ENCODE data around the gene SLC8A3.

SLC8A3 gene

DNA sequence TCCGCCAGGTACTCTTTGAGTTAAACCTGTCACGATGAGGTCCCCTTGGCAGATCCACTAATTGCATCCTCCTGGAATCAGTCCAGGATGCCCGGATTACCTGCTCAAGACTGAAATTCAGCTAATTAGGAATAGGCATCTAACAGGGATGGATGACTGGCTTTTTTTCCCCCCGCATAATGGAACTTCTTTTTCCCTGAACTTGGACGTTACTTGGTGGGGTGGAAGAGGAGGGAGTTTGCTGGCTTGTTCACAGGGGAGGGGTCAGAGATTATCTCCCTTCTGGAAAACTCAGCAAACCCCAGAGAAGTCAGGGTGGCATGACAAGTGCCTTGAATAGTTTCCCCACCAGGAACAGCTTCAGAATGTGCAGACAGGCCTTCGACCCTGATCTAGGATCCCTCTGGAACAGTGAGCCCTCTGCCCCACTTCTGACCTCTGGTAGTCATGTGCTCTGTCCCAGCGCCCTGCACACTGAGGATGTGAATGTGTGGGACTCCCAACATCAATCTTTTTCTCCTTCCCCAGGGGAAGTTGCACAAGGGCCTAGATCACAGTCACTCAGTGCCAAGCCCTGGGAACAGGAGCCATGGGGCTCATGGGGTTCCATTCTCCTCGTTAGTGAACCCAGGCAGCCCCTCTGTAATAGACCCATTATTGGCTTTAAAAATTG is 167.1 kb downstream of the SLC8A3 start:
- no peak for DNase-seq

DNA sequence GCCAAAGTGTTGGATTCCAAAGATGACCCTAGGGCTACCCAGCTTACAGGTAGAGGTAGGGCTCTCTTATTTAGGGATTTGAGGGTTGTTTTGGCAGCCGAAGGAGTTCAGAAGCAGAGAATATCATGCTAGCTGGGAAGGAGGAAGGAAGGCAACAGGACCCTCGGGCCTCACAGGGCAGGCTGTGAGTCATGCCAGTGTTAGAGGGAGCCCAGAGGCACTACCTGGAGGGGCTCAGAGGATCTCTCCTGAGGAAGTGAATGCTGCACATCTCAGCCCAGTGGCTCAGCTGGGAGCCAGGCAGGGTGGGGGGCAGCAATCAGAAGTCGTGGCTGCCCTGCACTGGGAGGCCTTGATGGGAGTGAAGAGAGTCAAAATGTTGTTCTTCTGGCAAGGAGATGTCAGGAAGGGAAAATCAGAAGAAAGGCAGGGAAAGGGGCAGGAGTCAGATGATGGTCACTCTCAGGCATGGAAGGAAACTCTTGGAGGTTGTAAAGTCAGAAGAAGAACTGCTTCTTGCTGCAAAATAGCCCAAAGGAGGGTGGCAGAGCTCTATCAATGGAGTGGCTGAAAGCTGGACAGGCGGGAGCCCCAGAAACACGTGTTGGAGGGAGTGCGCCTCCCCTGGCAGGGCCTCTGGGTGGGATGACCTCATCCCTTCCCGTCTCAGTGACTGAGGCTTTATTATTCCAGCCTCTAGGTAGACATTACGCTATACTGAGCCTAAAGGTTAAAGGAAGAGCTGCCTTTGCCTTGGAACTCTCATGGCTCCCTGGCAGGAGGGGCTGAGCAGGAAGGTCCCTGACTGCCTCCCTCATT is 168.2 kb downstream of the SLC8A3 start:
- no peak for DNase-seq

DNA sequence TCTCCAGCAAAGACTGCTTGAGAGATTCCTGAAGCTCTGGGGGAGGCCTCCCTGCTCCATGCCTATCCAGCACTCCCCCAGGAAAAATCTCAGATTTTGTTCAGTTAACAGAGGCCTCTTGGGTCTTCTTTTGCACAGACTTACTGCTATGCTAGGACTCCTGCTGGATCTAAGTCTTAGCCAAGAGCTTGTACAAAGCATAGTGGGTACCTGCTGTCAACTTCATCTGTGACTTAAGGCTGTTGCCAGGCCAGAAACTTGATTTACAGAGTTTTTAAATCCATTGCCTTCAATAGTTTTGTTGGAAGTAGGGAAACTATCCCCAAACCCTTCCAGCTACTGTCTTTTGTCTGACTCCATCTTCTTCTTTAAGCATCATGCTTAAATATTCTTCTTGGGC is 169.1 kb downstream of the SLC8A3 start:
- no peak for DNase-seq

DNA sequence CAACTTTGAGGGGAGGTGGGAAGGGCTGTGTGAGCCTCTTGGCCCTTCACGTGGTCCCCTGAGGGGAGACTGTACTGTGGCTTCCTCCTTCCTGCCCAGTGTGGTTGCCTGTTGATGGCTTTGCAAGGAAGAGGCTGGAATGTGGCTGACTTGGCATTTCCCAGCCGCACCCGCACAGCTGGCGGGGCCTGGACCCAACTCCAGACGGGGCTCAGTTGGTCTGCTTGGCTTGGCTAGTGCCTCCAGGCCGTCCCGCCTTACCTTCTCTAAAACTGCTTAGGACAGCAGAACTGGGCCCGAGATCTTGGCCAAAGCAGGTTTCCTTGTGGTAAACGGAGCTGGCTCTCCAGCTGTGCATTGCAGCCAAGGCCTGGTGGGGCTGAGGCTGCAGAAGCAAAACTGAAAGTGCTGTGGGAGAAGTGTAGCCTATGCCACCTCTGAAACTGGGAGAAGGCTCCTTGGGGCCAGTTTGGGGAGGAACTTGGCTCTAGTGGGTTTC is 170.0 kb downstream of the SLC8A3 start:
- DNase-seq = no peak

DNA sequence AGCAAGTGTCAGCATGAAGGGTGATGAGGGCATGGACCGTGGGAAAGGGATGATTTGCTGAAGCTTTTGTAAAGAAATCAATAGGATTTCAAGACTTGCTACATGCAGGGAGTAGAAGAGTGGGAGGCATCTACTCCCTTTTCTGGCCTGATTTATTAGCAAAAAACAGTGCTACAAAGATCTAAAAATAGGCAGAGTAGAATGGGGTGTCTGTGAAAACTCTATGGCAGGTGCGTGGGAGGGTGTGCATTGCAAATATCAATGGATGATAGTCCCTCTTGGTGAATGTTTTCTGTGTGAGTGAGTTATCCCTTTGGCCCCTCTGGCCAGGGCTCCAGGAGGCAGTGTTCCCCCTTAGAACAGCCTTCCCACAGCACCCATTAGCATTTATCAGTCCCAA is 170.5 kb downstream of the SLC8A3 start:
- DNase-seq = no peak

DNA sequence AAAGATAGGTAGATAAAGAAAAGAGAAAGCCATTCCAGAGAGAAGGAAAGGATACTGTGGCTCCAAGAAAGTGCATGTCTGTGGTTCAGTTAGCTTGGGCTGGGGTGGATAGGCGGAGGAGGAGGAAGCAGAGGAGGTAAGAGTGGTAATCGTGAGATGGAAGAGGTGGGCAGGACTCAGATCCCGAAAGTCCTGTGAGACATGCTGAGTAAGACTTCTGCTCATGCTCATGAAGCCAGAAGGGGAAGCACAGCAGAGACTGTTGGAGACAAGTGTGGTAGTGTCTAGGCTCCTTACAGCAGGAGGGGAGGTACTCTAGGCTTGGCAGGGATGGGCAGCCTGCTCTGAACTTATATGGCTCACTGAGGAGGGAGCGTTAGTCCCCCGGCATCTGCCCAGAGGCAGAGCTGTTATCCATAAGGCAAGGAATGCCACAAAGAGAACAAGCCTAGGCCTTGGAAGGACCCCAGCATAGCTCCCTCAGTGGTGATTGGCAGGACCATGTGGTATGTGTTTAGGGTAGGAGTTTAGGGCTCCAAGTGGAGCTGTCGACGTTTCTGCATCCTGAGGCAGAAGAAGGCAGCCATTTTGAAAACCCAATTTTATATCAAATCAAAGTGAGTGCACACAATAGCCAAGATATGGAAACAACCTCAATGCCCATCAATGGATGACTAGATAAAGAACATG is 174.2 kb downstream of the SLC8A3 start:
- DNase-seq = no peak

DNA sequence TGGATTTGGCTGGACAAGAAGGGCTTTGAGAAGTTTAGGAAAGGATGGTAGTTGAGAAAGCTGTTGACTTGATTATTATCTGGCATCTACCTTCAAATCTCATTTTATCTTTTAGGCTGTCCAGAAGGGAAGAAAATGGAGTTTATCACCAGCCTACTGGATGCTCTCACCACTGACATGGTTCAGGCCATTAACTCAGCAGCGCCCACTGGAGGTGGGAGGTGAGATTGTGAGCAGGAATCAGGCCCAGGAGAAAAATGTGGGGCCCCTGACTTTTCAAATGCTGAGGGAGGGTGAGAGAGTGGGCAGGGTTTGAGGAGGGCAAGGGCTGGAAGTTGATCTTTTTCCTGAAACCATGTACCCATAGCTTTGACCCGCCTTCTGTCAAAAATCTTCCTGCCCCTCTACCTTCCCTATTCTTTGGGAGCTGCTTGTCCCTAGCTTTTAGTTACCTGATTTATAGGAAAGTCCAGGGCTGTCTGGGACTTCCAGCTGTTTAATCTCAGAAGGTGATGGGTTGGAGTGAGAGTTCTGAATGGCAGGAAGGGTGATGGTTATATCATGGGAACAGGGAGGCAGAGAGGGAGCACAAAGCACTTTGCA is 175.4 kb downstream of the SLC8A3 start:
- DNase-seq = no peak

DNA sequence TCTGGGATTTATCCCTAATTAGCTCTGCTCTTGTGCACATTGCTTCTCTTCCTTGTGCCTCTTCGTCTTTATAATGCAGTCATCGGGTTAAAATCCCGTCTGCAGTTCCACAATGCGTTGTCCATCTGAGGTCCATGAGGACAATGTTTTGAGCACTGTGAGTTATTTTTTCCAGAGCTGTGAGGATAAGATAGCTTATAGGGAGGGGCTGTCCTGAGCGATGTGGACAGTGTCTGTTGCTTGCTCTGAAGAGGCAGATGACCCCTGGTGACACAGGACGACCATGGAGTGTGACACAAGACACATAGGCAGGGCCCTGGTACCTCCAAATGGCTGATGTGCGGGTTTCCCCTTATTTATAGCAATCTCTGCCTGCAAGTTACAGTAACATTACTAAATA is 177.0 kb downstream of the SLC8A3 start:
- no peak for DNase-seq

DNA sequence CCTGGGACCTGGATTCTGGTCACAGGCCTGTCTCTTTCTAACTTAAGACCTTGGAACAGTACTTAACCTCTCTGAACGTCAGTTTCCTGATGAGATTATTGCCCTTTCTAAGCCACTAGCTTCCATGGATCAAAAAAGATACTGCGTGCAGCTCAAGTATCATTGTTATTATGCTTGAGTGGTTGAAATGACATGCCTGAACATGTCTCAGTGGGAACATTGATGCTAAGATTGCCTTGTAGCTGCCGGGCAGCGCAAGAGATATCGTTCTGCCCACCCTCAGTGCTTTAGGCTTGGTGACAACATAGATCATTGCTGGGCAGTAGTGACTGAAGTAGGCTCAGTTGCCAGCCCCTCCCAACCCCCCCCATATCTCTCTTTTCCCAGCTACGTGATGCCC is 177.7 kb downstream of the SLC8A3 start:
- no peak for DNase-seq

DNA sequence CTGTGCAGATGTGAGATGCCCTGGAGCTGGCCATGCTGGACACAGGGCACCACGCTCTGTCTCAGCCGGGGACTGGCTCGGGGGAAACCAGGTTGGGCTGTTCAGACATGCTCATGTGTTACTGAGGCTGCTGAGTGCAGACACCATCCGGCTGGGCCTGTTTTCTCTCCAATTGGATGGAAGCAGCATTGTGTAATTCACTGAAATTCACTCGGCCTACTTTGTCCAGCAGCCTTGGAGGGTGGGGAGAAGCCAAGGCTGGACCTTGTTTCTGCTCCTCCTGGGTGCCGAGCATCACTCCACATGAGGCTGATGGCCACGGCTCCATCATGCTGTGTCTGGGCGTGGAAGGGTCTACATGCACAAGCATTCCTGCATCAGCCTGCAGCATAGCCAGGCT is 178.8 kb downstream of the SLC8A3 start:
- no peak for DNase-seq

DNA sequence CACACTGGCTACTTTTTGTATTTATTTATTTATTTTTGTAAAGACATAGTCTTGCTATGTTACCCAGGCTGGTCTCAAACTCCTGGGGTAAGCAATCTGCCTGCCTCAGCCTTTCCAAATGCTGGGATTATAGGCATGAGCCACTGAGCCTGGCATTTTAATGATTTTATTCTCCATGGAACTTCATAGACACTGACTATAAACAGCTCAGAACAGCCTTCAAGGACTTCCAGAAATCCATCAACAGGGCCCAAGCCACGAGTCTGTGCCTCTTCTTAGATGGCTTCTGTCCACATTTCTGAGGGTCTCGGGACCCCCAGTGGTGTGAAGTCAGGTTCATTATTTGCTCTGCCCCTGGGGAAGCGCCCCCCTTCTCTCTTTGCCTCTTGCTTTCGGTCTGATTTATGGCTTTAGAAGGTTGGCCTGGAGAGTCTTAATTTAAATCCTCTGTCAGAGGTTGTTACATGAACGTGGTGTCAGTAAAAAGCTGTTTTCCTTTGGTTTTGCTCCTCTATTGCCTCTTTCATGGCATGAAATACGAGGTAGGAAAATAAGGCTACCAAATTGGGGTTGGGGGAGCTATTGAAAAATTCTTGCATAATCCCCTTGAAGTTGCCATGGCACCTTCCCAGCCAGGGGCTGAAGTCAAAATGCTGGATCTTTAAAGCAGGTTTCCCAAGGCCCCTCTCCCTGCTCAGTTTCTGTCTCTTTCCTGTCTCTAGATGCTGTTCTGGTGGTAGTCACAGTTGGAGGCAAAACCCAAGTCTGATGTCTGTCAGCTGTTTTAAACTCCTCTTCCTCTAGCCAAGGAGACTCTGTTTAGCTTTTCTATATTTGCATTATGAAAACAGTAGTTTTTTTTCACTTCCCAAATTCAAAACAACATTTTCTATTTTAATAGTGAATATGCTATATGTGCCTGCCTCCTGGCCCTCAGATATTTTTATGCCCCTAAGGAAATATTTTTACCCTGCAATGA is 180.2 kb downstream of the SLC8A3 start:
- no peak for DNase-seq

DNA sequence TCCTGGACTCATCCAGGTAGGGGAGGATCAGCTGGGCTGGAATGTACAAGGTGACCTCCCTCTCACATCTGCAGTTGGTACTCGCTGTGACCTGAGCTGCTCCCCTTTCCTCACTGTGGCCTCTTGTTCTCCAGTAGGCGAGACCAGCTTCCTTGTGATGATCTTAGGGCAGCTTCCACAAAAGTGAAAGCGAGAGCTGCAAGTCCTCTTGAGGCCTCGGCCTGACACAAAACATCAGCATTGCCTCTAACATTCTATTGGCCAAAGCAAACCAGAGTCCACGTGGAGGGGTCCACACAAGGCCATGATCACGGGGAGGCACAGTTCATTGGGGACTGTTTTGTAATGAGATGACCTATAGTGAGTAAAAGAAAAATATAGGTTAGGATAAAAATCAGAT is 182.1 kb downstream of the SLC8A3 start:
- no peak for DNase-seq

DNA sequence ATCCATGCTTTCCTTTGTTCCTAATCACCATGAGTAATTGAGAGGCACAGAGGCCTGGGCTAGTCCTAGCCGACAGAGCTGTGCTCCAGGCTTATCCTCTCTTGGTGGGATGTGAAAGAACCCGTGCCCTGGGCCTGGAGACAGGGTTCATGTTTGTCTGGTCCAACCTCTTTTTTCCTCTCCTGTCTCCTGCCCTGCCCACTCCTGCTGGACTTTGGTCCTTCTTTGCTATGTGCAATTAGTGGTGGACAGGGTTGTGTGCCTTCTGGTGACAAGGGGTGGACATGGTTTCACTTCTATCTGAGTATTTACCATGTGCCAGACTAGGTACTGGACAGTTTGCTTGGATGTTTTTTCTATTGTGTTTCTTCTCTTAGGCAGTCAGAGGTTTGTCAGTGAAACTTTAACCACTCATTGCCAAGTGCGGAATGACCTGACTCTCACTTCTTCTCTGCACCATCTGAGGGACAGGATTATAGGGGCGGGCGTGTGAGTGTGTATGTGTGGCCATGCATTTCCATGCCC is 183.4 kb downstream of the SLC8A3 start:
- DNase-seq = no peak

DNA sequence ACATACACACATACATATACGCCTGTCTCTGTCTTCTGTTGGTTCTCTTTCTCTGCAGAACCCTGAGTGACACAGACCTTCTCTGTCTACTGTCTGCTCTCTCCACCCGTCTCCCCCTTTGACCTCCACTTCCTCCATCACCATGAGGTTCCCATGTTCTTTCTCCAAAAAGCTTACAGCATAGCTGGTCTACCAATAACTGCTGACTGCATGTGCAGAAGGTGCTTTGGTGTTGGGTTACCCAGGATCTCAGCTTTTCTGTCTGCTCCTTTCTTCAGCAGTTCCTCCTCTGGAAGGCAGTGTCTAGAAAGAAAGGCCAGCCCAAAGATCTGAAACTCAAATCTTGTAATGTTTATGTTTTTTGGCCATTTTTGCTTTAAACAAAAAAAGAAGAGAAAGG is 184.0 kb downstream of the SLC8A3 start:
- no peak for DNase-seq

DNA sequence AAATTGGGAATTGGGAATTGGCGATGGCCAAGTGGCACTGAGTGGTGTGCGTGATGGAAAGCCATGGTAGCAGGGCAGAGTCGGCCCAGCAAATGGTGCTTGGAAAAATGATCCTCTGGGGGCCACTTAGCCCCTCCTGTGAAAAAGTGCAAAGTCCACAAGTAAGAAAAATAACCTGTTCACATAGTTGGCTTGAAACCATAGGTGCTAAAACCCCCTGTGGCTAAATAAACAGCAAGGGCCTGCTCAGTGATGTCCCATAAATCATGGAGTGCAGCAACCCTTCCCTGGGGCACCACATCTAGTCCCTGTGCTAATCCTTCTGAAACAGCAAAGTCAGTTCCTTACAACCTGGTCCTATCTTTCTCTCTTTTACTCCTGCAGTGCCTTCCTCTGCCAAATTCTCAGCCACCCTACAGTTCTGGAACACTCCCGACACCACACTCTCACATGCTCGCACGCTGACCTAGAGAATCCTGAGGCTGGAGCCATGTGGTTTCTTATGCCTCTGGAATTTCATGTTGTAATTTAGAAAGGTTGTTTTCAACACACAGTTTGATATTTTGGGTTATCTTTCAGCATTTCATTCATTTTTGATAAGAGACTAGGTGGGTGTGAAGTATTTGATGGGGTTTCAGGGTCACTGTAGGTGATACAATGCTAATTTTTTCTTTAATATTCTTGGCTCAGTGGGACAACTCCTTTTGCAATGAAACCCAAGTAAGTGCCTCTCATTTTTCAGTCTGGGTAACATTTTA is 186.0 kb downstream of the SLC8A3 start:
- no peak for DNase-seq

DNA sequence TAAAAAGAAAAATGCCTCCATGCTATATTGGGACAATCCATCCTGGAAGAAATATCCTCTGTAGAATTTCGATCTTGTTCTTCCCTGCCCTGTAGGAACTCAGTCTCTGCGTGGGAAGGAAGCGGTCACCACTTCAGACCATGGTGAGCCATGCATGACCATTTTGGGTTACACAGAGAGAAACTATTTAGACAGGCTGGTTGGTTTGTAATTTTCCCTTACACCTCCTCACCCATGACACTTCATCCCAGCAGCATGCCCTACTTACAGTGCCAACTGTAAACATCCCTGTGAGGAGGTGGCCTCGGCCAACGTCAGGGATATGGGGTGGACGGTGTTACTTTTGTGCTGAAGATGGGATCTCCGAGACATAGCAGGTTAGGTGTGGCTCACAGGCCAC is 188.2 kb downstream of the SLC8A3 start:
- DNase-seq = no peak

DNA sequence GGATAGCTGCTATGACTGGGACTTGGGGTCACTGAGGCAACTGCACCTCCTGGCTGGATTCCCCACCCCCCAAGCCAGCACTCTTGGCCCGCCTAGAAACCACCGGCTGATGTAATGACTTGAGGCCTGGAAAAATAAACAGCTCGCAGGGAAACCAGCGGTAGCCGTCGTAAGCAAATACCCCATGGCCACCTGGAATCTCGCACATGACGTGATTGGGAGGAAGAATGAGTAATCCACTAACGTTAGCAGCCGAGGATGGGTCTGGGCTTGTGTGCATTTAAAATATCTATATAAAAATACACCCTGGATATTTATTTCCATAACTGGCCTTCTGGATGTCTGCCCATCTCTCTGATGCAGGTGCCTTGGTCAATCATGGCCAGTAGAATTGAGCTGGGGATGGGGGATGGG is 189.5 kb downstream of the SLC8A3 start:
- DNase-seq = no peak

DNA sequence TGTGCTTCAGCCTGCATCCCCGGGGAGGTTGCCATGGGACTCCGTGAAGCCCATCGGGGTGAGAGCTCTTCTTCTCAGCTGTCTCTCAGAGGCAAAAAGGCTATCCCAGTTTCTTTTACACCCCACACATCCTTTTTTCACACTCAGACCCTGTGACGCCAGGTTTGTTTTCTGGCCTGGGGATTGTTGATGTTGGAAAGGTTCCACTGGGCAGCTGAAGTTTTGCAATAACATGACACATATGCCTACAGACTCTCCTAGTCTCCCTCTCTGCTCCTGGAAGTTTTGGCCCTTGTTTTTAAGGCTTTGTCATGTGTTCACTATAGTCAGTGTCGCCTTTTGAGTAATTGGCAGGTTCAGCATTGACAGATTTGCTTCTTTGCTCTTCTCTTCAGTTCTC is 190.9 kb downstream of the SLC8A3 start:
- DNase-seq = no peak

DNA sequence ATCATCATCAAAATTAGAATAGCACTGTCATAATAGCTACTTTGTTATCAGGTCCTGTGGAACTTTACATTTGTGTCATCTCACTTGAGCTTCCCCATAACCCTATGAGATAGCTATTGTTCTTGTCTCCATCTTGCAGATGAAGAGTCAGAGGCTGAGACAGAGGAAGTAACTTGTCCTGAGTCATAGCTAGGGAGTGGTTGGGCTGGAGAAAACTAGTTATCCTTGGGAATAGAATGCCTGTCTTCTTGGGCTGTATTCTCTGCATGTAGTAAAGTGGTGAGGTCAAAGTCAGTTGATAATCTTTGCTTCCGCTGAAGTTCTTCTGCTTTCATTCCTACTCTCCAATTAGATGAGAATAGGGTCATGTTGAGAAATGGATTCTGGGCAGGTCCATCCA is 192.5 kb downstream of the SLC8A3 start:
- no peak for DNase-seq

All from central memory CD4-positive, alpha-beta T cell (primary cell).